Stimulated activated CD4-positive, alpha-beta T cell treated with anti-CD3 and anti-CD28 coated beads, TNF-alpha, amount 100 ng/mL, for 24 hours (primary cell): ENCODE results near the gene HOXD10.

Experiments
- DNase-seq, 3 experiments: peaks; one replicate each; pipeline ENCODE4 v3.0.0-alpha.2; 2020; ENCODE audit warnings: low read depth in 3 of 3

Gene HOXD10

GRCh38 chr2:176107731-176108181, 8.8 kb upstream of the HOXD10 start:
- DNase-seq = no peak

- DNase-seq = no peak
Measured at GRCh38 chr2:176109192-176109901, 7.2 kb upstream of the HOXD10 start.

- no peak for DNase-seq
Measured at GRCh38 chr2:176109946-176110345, 6.6 kb upstream of the HOXD10 start.

- DNase-seq = no peak
Measured at GRCh38 chr2:176110415-176111308, 5.9 kb upstream of the HOXD10 start.

- no peak for DNase-seq
Measured at GRCh38 chr2:176111309-176111663, 5.3 kb upstream of the HOXD10 start.

- DNase-seq = no peak
Measured at GRCh38 chr2:176111846-176112374, 4.7 kb upstream of the HOXD10 start.

GRCh38 chr2:176112375-176113302, 3.9 kb upstream of the HOXD10 start:
- no peak for DNase-seq

- no peak for DNase-seq
Measured at GRCh38 chr2:176114120-176114929, 2.3 kb upstream of the HOXD10 start.

- DNase-seq = no peak
Measured at GRCh38 chr2:176114930-176115625, 1.5 kb upstream of the HOXD10 start.

GRCh38 chr2:176117162-176117822, 714 bp downstream of the HOXD10 start:
- DNase-seq = no peak

- DNase-seq = no peak
Measured at GRCh38 chr2:176117823-176118371, 1.3 kb downstream of the HOXD10 start.

GRCh38 chr2:176118601-176119339, 2.2 kb downstream of the HOXD10 start:
- no peak for DNase-seq

GRCh38 chr2:176120364-176121189, 4.0 kb downstream of the HOXD10 start:
- no peak for DNase-seq

GRCh38 chr2:176121190-176122051, 4.8 kb downstream of the HOXD10 start:
- no peak for DNase-seq

GRCh38 chr2:176122052-176122682, 5.6 kb downstream of the HOXD10 start:
- no peak for DNase-seq

- DNase-seq = no peak
Measured at GRCh38 chr2:176122683-176123410, 6.3 kb downstream of the HOXD10 start, which contains the start of gene HOXD9. Gene HOXD9, plus strand, starts transcription at chr2:176122719. Its CDS starts 50 bp downstream, at chr2:176122769.
